ENCODE data around the gene CPPED1. TPM values are rescaled to one million over a fixed set of nuclear protein-coding genes. Genes with fewer than 3 reads are reported as not detected.

The CPPED1 gene
- total RNA-seq, 2 donors from 2014 or later, result 24.8 to 61.0 TPM

DNA sequence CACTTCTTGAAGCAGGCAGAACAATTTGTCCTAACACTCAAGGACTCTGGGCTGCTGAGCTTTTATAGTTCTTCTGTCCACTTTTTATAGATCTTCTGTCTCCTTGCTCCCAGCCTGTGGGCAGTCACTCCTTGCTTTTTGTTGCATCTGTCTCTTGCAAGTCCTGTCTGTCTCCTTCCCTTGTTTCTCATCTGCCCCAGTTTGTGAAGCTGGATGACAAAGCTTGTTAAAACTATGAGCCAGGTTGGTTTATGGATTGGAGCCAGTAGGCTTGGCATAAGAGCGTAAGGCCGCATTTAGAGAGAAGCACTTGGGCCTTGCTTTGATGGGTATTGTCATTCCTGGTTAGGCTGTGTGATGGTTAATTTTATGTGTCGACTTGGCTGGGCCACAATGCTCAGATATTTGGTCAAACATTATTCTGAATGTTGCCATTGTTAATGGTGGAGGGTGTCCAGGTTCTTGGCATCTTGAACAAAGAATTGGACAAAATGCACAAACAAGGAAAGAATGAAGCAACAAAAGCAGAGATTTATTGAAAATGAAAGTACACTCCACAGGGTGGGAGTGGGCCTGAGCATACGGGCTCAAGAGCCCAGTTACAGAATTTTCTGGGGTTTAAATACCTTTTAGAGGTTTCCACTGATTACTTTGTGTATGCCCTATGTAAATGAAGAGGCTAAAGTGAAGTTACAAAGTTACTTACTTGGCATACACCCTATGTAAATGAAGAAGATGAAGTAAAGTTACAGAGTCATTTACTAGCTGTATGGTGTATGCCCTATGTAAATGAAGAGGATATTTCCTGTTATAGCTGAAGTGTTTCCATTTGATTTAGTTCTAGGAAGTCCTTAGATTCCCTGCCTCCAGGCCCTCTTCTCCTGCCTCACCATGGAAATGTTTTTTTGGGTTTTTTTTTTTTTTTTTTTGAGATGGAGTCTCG is 8.0 kb upstream of the CPPED1 start:
- peak overlapping the region; percentile 23 to 66 for H3K27ac ChIP-seq
- no peak overlapping the region for H3K4me3 ChIP-seq
- peak; percentile 81 for DNase-seq (ENCODE audit: low spot score)
- no peaks in the 10 kb centered on the region for H3K27me3 ChIP-seq (replicated peaks; ENCODE audit: insufficient read depth)
- no peaks in the 10 kb centered on the region for H3K9me3 ChIP-seq
- H3K4me1 ChIP-seq (replicated peaks), result no peaks in the 10 kb centered on the region
- intact Hi-C loops (cut with DNase I), result no loop called here
- WGBS, result 39% methylated on average over 5 of the region's 5 CpGs
- no peaks in the 10 kb centered on the region for H3K36me3 ChIP-seq
- TF ChIP-seq CTCF (IDR thresholded peaks at IDR 0.05), result no peak
- peak; percentile 82 for TF ChIP-seq POLR2AphosphoS5 (IDR thresholded peaks at IDR 0.05)
- TF ChIP-seq POLR2A (IDR thresholded peaks at IDR 0.05), result no peak

DNA sequence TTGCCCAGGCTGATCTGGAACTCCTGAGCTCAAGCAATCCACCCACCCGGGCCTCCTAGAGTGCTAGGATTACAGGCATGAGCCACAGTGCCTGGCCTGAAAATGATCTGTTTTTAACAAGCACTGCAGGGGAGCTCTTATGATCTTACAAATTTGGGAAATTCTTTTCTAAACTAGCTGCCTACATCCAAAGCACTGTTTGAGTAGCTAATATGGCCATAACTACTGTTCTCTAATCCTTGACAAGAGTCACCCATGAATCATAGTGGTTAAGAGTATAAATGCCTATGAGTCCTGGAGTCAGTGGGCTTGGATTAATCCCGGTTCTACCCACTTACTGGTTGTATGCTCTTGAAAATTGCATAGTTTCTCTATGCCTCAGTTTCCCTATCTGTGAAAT is 1.4 kb upstream of the CPPED1 start:
- TF ChIP-seq POLR2AphosphoS5 (IDR thresholded peaks at IDR 0.05), result no peak
- no peak for TF ChIP-seq CTCF (IDR thresholded peaks at IDR 0.05)
- no peak for TF ChIP-seq POLR2A (IDR thresholded peaks at IDR 0.05)
- Histone ChIP-seq H3K36me3 (no peaks in the 10 kb centered on the region), H3K27ac (no peak overlapping the region), H3K4me3 (no peak overlapping the region), H3K9me3 (no peaks in the 10 kb centered on the region), H3K27me3 (replicated peaks; ENCODE audit: insufficient read depth) (no peaks in the 10 kb centered on the region), H3K4me1 (replicated peaks) (no peaks in the 10 kb centered on the region)
- 62% methylated on average over 2 of the region's 2 CpGs for WGBS
- intact Hi-C loops (cut with DNase I), result no loop called here
- DNase-seq (ENCODE audit: low spot score), result no peak

DNA sequence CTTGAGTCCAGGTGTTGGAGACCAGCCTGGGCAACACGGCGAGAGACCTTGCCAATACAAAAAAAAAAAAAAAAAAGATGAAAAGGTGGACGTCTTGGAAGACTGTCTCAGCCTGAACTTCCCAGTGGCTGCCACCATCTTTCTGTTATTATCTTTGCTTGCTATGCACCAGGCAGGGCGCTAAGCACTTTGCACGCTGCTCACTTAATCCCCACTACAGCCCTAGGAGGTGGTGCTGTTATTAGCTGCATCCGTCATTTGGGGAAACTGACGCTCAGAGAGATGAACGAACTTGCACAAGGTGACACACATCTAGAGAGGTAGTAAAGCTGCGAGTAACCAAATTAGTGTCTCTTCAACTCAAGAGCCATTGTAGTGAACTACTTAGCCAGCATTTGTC is 708 bp upstream of the CPPED1 start:
- Histone ChIP-seq H3K4me1 (replicated peaks) (no peaks in the 10 kb centered on the region), H3K4me3 (no peak overlapping the region), H3K27me3 (replicated peaks; ENCODE audit: insufficient read depth) (no peaks in the 10 kb centered on the region), H3K9me3 (no peaks in the 10 kb centered on the region), H3K27ac (no peak overlapping the region), H3K36me3 (no peaks in the 10 kb centered on the region)
- DNase-seq (ENCODE audit: low spot score), result no peak
- 84% methylated on average over 9 of the region's 9 CpGs for WGBS
- intact Hi-C loops (cut with DNase I), result no loop called here
- TF ChIP-seq CTCF (IDR thresholded peaks at IDR 0.05), result no peak
- no peak for TF ChIP-seq POLR2A (IDR thresholded peaks at IDR 0.05)
- no peak for TF ChIP-seq POLR2AphosphoS5 (IDR thresholded peaks at IDR 0.05)

DNA sequence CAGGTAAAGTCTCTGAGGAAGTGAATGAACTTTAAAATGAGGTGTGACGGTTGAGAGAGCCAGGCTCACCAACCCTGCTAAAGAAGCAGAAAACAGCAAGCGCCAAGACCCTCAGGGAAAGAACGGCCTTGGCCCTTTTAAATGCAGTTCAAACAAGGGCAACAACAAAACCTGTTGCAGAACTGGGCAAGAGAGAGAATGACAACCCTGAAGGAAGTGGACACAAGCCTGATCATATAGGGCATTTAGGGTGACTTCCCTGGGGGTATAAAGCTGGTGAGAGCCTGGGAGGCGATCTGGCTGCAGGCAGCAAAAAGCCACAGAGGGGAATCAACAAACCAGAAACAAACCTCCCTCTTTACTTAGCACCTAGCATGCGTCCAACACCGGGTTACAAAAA is 1.0 kb downstream of the CPPED1 start:
- no peak overlapping the region for H3K27ac ChIP-seq
- intact Hi-C loops (cut with DNase I), result no loop called here
- no peaks in the 10 kb centered on the region for H3K36me3 ChIP-seq
- no peaks in the 10 kb centered on the region for H3K27me3 ChIP-seq (replicated peaks; ENCODE audit: insufficient read depth)
- no peak for DNase-seq (ENCODE audit: low spot score)
- no peaks in the 10 kb centered on the region for H3K9me3 ChIP-seq
- H3K4me3 ChIP-seq, result peak overlapping the region; percentile 37 to 67
- TF ChIP-seq CTCF (IDR thresholded peaks at IDR 0.05), result no peak
- no peak for TF ChIP-seq POLR2A (IDR thresholded peaks at IDR 0.05)
- no peak for TF ChIP-seq POLR2AphosphoS5 (IDR thresholded peaks at IDR 0.05)
- 80% methylated on average over 6 of the region's 6 CpGs for WGBS
- H3K4me1 ChIP-seq (replicated peaks), result no peaks in the 10 kb centered on the region

GRCh38 chr16:12802048-12802447 is 1.6 kb downstream of the CPPED1 start:
- H3K4me3 ChIP-seq, result no peak overlapping the region
- no peak for DNase-seq (ENCODE audit: low spot score)
- WGBS, result 66% methylated on average over 9 of the region's 9 CpGs
- H3K36me3 ChIP-seq, result no peaks in the 10 kb centered on the region
- H3K9me3 ChIP-seq, result no peaks in the 10 kb centered on the region
- H3K4me1 ChIP-seq (replicated peaks), result no peaks in the 10 kb centered on the region
- H3K27ac ChIP-seq, result no peak overlapping the region
- intact Hi-C loops (cut with DNase I), result no loop called here
- H3K27me3 ChIP-seq (replicated peaks; ENCODE audit: insufficient read depth), result no peaks in the 10 kb centered on the region
- TF ChIP-seq POLR2A (IDR thresholded peaks at IDR 0.05), result no peak
- TF ChIP-seq POLR2AphosphoS5 (IDR thresholded peaks at IDR 0.05), result no peak
- no peak for TF ChIP-seq CTCF (IDR thresholded peaks at IDR 0.05)

All from prostate gland (tissue), 2 donors.